Ascending aorta (tissue), 2 donors: ENCODE measurements around the gene GPR33. TPM values are rescaled to one million over a fixed set of nuclear protein-coding genes. Genes with fewer than 3 reads are reported as not detected.
A peak's percentile ranks its signal among the peaks of the same experiment; 100 is the strongest.

Source experiments
- DNase-seq, 2 donors: peaks; one replicate each; pipeline ENCODE4 v3.0.0-alpha.2; 2019; ENCODE audit warnings: low spot score in 2 of 2
- H3K27ac ChIP-seq, 2 donors: fragments of 200-600 bp; sonication (generic); one replicate each; pipeline ENCODE4 v1.5.1; 2016 to 2017; ENCODE audit warnings: mild to moderate bottlenecking in 1 of 2
- H3K27me3 ChIP-seq: fragments of 200-600 bp; sonication (generic); one replicate; pipeline ENCODE4 v1.5.1; 2017
- H3K36me3 ChIP-seq, 2 donors: fragments of 200-600 bp; sonication (generic); one replicate each; pipeline ENCODE4 v1.5.1; 2016
- H3K4me1 ChIP-seq, 2 donors: fragments of 200-600 bp; sonication (generic); one replicate each; pipeline ENCODE4 v1.5.1; 2016 to 2017; ENCODE audit warnings: mild to moderate bottlenecking in 1 of 2
- H3K4me3 ChIP-seq, 2 donors: fragments of 200-600 bp; sonication (generic); one replicate each; pipeline ENCODE4 v1.5.1; 2016 to 2017; ENCODE audit warnings: mild to moderate bottlenecking in 1 of 2
- H3K9me3 ChIP-seq, 2 donors: fragments of 200-600 bp; sonication (generic); one replicate each; pipeline ENCODE4 v1.5.1; 2016
- intact Hi-C: fragments of 100-400 bp; cut with DNase I; formaldehyde crosslinking; loops from one replicate; pipeline ENCODE4 v1.15.1; 2023
- total RNA-seq: library from RNA; depleted of rRNA; stranded (reverse); fragments of >200 nt; gene quantifications from one replicate; pipeline ENCODE4 v1.1.0, GENCODE V29; 2016
- TF ChIP-seq, protein P1 (sequence below), 3 experiments: fragments of 200-600 bp in 2 of 3; fragments of 450-650 bp in 1 of 3; sonication (generic) in 2 of 3; IDR thresholded peaks; one replicate each; pipeline ENCODE4 v1.5.1; 2016 to 2019; ENCODE audit warnings: antibody characterized with exemption in 3 of 3, mild to moderate bottlenecking in 1 of 3, moderate library complexity in 1 of 3

The GPR33 gene
- total RNA-seq, 1 donor from 2014 or later, result not detected

DNA sequence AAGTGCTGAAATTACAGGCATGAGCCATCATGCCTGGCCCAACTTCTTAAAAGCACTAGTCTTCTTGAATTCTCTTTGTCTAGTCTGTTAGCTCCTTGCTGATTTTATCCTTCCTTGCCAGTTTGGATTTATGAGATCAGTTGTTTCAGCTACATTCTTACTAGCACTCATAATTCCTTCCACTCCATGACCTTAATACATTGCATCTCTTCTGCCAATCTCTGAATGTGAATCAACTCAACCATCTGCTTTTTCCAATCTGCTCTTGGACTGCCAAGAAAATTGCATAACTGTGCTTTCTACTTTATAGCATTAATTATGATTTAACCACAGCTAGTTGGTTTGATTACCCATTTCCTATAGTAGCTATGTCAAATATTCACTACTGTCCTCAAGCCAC, 52.6 kb downstream of the GPR33 start:
- DNase-seq, result no peak
- Histone ChIP-seq H3K27ac (peak overlapping the region; percentile 41 to 43), H3K9me3 (no peaks in the 10 kb centered on the region), H3K4me3 (no peak overlapping the region), H3K4me1 (peaks cover 0 to 5% of the 10 kb centered on the region in 2 donors), H3K36me3 (no peaks in the 10 kb centered on the region), H3K27me3 (no peaks in the 10 kb centered on the region)
- TF ChIP-seq, protein P1, sequence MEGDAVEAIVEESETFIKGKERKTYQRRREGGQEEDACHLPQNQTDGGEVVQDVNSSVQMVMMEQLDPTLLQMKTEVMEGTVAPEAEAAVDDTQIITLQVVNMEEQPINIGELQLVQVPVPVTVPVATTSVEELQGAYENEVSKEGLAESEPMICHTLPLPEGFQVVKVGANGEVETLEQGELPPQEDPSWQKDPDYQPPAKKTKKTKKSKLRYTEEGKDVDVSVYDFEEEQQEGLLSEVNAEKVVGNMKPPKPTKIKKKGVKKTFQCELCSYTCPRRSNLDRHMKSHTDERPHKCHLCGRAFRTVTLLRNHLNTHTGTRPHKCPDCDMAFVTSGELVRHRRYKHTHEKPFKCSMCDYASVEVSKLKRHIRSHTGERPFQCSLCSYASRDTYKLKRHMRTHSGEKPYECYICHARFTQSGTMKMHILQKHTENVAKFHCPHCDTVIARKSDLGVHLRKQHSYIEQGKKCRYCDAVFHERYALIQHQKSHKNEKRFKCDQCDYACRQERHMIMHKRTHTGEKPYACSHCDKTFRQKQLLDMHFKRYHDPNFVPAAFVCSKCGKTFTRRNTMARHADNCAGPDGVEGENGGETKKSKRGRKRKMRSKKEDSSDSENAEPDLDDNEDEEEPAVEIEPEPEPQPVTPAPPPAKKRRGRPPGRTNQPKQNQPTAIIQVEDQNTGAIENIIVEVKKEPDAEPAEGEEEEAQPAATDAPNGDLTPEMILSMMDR (IDR thresholded peaks at IDR 0.05), result no peak
- intact Hi-C loops, result no loop called here

Other genes starting within 250 kb of the GPR33 start
- 11.6 TPM for gene HEATR5A, start 67.5 kb downstream of the GPR33 start, total RNA-seq
- 120 TPM for gene DTD2, start 30.5 kb downstream of the GPR33 start, total RNA-seq
- gene NUBPL, start 73.4 kb upstream of the GPR33 start, total RNA-seq, result 1.7 TPM